ENCODE data around the gene GTF2H4.

DNA sequence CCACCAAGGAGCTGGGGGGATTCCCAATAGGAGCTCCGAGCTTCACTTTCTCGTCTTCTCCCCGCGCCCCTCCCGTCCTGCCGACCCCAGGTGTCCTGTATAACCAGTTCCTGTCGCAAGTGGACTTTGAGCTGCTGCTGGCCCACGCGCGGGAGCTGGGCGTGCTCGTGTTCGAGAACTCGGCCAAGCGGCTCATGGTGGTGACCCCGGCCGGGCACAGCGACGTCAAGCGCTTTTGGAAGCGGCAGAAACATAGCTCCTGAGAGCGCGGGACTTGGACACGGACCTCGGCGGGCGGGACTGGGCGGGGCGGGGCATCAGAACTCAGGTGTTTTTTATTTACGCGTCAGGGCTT lies 5.7 kb downstream of the GTF2H4 start:
- TF ChIP-seq, protein P1, sequence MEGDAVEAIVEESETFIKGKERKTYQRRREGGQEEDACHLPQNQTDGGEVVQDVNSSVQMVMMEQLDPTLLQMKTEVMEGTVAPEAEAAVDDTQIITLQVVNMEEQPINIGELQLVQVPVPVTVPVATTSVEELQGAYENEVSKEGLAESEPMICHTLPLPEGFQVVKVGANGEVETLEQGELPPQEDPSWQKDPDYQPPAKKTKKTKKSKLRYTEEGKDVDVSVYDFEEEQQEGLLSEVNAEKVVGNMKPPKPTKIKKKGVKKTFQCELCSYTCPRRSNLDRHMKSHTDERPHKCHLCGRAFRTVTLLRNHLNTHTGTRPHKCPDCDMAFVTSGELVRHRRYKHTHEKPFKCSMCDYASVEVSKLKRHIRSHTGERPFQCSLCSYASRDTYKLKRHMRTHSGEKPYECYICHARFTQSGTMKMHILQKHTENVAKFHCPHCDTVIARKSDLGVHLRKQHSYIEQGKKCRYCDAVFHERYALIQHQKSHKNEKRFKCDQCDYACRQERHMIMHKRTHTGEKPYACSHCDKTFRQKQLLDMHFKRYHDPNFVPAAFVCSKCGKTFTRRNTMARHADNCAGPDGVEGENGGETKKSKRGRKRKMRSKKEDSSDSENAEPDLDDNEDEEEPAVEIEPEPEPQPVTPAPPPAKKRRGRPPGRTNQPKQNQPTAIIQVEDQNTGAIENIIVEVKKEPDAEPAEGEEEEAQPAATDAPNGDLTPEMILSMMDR (IDR thresholded peaks at IDR 0.05; ENCODE audit: low read depth, low read length) = no peak
- TF ChIP-seq EZH2phosphoT487 (IDR thresholded peaks at IDR 0.05; ENCODE audit: low read depth) = no peak

Data from OCI-LY3 (cell line).